Fibroblast of skin of right quadriceps (primary cell): ENCODE measurements around the gene DCLRE1B.
A peak's percentile ranks its signal among the peaks of the same experiment; 100 is the strongest.
"Not testable (repeated sequence)": the region's sequence is repeated elsewhere in the genome, so short reads cannot be mapped to it uniquely, and the experiment has no call there.

Experiments used
- DNase-seq: peaks from one replicate; pipeline ENCODE4 v3.0.0-alpha.2; 2013

DCLRE1B gene

DNA sequence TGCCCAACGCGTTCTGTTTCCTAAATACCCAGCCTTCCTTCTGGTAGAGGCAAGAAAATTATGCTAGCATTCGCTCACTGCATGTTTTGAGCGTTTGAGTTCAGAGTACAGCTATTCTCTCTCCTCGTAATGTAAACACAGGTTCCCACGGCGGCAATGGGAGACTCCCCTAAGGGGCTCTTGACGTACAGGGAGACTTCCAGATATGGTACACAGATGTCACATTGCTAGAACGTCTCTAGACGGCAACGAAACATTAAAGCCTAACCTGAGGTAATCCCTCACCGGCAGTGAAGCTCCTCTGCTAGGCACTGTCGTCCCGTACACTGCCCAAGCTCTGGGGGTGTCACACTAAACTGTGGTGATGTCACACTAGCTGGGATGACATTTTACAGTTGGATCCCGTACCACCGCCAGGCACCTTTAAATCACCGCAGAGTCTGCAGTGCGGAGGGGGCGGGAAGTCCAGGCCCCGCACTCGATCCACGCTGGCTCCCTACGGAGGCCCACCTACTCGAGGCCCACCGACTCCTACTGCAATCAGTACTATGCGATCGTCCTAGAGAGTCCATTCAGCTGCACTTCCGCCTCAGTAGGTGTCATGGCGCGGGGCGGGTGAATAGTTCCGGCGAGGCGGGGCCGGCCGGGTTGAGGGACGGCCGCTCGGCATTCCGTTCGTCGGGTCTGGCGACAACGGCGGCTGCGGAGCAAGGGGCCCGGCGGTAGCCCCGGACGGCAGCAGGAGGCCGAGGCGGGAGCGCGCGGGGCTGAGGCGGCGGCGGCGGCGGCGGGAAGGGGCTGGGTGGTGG, 24.0 kb downstream of the DCLRE1B start, which contains the start of gene HIPK1:
HIPK1 (plus strand) TSS at position 384 of the 809 bp plus-strand sequence.
- peak; percentile 89 for DNase-seq

GRCh38 chr1:113929750-113930498, 24.8 kb downstream of the DCLRE1B start:
- peak; percentile 28 for DNase-seq

DNA sequence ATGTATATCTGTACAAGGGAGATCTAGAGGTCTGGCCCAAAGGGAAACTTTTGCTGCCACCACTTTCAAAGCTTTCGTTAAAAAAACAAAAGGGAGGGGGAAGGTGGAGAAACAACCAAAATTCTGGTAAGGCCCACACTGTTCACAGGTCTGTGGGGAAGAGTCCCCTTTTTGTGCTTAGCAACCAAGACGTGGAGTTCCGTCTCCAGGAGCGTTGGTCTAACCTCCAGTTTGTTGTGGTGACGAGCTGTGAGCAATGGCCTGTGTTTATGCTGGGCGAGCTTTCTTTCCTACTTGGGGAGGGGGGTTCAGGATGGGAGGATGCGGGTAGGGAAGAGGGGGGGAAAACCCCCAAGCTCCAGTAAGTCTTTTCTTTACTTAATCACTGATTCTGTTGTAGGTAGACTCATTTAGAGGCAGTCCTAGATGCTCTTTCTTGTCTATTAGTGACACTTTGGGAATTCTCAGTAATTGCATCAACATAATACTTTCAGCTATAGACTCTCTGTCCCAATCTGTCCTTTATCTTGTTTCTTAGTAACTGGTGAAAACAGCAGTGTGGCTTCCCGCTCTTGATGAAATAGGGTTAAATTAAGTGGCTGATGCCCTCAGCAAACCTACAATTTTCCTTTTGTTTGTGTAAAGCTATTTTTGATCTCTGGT, 25.5 kb downstream of the DCLRE1B start:
- peak; percentile 52 for DNase-seq

DNA sequence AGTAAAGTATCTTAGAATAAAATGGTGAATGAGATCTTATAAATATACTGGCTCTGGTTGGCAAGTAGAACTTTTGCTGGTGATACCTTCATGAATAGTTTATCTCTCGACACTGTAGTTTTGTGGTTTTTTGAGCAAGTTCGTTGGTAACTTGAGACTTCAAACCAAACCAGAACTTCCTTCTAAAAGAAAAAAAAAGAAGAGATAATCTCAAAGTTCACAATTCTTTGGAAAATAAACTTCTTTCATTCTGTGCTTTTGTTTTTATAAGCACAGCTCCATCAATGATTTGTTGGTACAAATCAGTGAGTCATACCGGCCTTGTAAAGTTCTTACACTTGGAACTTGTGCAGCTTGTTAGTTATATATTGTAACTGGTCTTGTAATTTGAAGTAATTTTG, 26.3 kb downstream of the DCLRE1B start:
- DNase-seq: peak; percentile 31

DNA sequence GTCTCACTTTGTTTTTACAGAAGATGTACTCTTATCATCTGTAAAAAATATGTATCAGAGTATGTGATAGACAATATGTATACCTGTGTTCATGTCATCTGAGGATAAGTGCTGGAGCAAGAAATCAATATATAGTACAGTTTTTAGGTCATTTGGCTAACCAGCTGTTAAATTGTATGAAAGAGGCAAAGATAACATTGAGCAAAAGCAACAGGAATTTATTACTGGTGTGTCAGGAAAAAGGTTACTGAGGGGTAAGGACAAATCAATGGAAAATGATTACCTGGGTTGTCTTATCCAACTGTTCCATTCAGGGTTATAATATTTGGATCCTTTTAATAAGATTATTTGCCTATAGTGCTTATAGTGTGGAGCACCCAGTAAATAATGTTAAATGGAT, 28.9 kb downstream of the DCLRE1B start:
- no peak for DNase-seq

GRCh38 chr1:113934511-113935055, 29.5 kb downstream of the DCLRE1B start:
- DNase-seq: no peak

DNA sequence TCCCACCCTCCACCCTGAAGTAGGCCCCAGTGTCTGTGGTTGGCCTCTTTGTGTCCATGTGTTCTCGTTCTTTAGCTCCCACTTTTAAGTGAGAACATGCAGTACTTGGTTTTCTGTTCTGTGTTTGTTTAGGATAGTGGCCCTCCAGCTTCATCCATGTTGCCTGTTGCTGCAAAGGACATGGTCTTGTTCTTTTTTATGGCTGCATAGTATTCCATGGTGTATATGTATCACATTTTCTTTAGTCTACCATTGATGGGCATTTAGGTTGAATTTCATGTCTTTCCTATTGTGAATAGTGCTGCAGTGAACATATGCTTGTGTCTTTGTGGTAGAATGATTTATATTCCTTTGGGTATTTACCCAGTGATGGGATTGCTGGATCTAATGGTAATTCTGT, 30.1 kb downstream of the DCLRE1B start:
- DNase-seq: no peak

DNA sequence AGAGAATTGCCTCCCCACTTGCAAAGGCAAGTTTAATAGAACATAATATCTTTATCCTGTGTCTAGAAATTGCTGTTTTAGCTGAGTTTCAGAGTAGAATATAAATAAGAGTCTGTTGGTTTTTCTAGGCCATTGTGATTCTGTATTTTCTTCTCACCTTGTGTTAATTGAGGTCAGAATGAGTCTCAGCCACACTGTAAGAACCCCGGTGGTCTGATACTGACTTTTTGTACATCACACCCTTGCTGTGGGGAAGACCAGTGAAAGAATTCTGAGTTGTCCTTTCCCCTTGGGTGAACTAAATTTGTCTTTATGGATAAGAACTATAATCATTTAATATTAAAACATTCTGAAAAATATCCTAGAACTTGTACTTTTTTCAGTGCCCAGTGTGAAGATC, 30.8 kb downstream of the DCLRE1B start:
- no peak for DNase-seq

GRCh38 chr1:113937146-113937545, 32.0 kb downstream of the DCLRE1B start:
- no peak for DNase-seq

- no peak for DNase-seq
Observed at GRCh38 chr1:113938192-113938591, 33.1 kb downstream of the DCLRE1B start.

- no peak for DNase-seq
Observed at GRCh38 chr1:113940365-113941244, 35.5 kb downstream of the DCLRE1B start.

DNA sequence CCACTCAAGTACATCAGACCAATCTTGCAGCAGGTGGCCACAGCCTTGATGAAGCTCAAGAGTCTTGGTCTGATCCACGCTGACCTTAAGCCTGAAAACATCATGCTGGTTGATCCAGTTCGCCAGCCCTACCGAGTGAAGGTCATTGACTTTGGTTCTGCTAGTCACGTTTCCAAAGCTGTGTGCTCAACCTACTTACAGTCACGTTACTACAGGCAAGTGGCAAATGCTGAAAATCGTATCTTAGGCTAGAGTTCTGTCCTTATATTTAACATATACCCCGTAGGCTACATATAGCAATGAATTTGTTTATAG, 36.1 kb downstream of the DCLRE1B start:
- no peak for DNase-seq

DNA sequence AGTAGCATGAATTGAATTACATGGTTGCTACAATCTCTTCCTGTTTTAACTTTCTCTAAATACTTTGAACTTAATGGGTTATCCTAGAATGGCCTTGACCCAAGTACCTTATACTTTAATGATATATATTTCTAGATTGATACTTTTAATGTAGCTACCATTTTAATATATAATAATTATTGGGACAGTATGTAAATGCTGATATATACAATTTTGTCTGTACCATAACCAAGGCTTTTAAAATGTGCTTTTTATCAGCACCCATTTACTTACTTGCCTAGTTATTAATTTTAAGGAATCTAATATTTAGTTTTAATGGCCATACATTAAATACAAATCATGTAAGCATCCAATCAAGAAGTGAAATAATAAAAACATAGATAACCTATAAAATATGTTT, 37.4 kb downstream of the DCLRE1B start:
- DNase-seq: no peak

DNA sequence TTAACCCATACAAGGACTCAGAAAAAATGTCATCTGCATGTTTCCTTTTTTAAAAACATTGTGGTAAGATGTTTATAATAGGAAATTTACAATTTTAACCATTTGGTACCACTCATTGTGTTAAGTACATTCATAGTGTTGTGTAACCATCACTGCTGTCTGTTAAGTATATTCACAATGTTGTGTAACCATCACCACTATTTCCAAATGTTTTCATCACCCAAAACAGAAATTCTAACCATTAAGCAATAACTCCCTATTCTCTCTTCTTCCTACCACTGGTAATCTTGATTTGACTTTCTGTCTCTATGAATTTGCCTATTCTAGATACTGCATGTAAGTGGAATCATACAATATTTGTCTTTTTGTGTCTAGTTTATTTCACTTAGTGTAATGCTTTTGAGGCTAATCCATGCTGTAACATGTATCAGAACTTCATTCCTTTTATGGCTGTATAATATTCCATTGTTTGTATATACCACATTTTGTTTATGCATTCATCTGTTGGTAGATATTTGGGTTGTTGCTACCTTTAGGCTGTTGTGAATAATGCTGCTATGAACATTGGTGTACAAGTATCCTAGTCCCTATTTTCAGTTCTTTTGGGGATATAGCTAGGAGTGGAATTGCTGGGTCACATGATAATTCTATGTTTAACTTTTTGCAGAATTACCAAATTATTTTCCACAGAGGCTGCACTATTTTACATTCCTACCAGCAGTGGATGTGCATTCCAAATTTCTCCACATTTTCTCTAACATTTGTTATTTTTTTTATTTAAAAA, 38.1 kb downstream of the DCLRE1B start:
- peak; percentile 10 for DNase-seq

GRCh38 chr1:113945329-113945728, 40.2 kb downstream of the DCLRE1B start:
- DNase-seq: no peak

- DNase-seq: no peak
Observed at GRCh38 chr1:113946112-113946511, 41.0 kb downstream of the DCLRE1B start.

DNA sequence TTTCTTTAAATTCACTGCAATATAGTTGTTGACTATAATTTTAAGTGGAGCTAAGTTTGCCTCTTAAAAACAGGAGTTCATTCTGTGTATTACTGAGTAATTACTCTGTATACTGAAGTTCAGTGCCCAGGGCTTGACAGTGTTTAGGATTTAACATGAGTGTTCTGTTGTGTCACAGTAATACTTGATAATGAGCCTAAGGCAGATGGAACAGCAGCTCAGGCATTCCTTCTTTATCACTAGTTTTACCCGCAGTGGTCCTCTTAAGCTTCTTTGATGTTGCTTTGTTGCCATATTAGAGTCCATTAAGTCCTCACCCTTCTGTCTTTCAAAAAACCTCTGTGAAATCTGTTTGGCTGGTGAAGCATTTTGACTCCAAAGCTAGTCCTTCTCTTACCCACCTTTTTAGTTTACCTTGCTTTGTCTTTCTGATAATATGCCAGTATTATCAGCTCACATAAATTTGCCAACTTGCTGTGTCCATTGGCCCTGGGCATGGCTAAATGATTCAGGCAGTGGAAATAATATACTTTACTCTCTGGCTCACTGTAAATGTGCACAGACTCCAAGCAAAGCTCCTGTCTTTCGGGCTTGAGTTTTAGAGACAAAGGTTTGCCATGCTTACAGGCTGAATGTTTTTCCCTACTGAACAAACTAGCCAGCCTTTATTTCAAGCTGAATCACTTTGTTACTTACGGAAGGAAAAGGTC, 41.7 kb downstream of the DCLRE1B start:
- DNase-seq: no peak

DNA sequence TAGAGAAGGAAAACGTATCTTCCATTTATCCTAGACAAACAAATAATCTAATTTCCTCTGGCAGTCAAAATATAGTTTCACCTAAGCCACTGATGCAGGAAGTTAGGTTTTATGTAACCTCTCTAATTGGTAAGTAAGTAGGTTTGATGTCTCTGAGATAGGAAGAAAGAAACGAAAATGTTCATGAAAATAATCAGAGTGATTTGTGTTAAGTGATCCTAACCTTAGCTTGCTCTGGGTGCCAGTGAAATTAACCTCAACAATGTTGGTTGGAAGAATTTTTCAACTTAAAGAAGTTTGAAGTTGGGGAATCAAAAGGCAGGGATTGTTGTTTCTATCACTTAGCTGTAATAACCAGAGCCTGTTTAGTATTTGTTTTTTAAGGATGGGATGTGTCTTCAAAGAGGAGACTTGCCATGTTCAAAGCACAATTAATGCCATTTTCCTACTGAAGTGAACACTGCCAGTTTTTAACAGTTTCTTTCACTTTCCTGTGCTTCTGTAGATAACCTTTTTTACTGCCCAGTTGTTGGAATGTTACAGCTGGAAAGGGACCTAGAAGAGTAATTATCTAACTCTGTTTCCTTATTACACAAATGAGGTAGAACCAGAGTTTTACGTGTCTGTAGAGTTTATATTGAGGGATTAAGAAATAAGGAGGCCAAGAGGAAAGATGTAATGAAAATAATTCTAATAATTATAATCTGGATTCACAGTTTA, 42.4 kb downstream of the DCLRE1B start:
- no peak for DNase-seq

GRCh38 chr1:113948151-113948550, 43.0 kb downstream of the DCLRE1B start:
- not testable (repeated sequence) for DNase-seq

DNA sequence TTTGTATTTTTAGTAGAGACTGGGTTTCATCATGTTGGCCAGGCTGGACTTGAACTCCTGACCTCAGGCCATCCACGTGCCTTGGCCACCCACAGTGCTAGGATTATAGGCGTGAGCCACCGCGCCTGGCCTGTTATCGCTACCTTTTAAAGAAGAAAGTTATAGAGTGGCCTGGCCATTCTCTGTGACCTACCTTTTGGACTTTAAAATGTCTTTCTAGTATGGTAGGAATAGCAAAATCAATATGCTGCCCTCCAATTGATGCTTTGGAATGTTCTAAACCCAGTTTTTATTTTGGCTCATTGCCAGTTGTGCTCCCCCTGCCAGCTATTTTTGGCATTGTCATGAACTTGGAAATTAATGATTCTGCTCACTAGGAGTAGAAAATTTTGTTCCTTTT, 43.9 kb downstream of the DCLRE1B start:
- DNase-seq: peak; percentile 14
